ENCODE measurements around the gene LINGO1.

The LINGO1 gene

GRCh38 chr15:77649610-77650009 lies 16.9 kb upstream of the LINGO1 start:
- H2BK120ac ChIP-seq (ENCODE audit: low read depth, low read length): no peak overlapping the region
- H3K4me3 ChIP-seq (ENCODE audit: low read length in 2 of 2): no peak overlapping the region
- no peak overlapping the region for H4K91ac ChIP-seq (ENCODE audit: low read depth, low read length, poor library complexity)
- H3K4me1 ChIP-seq (ENCODE audit: control insufficient read depth in 2 of 2, insufficient read depth in 1 of 2, low read depth in 1 of 2, low read length in 2 of 2): peaks cover 3% of the 10 kb centered on the region in 2 donors
- H3K27ac ChIP-seq (replicated peaks; ENCODE audit: low read length): no peak overlapping the region
- H3K18ac ChIP-seq (ENCODE audit: low read length): no peak overlapping the region
- H3K14ac ChIP-seq (ENCODE audit: low read length): no peak overlapping the region
- no peaks in the 10 kb centered on the region for H3K36me3 ChIP-seq (replicated peaks in 1 of 2; ENCODE audit: control insufficient read depth in 2 of 2, insufficient read depth in 2 of 2, low read length in 2 of 2)
- peak overlapping the region; percentile 15 for H2AK5ac ChIP-seq (ENCODE audit: low read depth, low read length)
- no CpG with 5 or more reads among the region's 3 CpGs for WGBS, 2 donors (ENCODE audit: extremely low coverage in 2 of 2, insufficient read length in 2 of 2, insufficient replicate concordance in 1 of 2)
- no peak overlapping the region for H3K4ac ChIP-seq (ENCODE audit: low read length)
- no peak overlapping the region for H2AFZ ChIP-seq (ENCODE audit: low read length)
- peaks cover 0 to 33% (median 0%) of the 10 kb centered on the region in 3 experiments for H3K27me3 ChIP-seq (ENCODE audit: control insufficient read depth in 3 of 3, insufficient read depth in 3 of 3, low read depth in 1 of 3, low read length in 3 of 3)
- peaks cover 0 to 1% of the 10 kb centered on the region in 2 donors for H3K9me3 ChIP-seq (replicated peaks in 1 of 2; ENCODE audit: control insufficient read depth in 2 of 2, insufficient read depth in 1 of 2, low read depth in 1 of 2, low read length in 2 of 2)
- no peak overlapping the region for H2BK12ac ChIP-seq (ENCODE audit: low read length)
- peak overlapping the region; percentile 42 for H2BK15ac ChIP-seq (ENCODE audit: low read length)
- DNase-seq (ENCODE audit: low spot score): no peak
- H4K8ac ChIP-seq (ENCODE audit: low read depth, low read length): no peak overlapping the region
- no peak overlapping the region for H3K23ac ChIP-seq (ENCODE audit: low read depth, low read length, poor library complexity)
- no peaks in the 10 kb centered on the region for H3K79me1 ChIP-seq (ENCODE audit: low read depth, low read length)
- H3K9ac ChIP-seq (ENCODE audit: low read depth, low read length, poor library complexity): no peak overlapping the region
- no peak overlapping the region for H3K4me2 ChIP-seq (ENCODE audit: insufficient read depth, low read length, poor library complexity, severe bottlenecking)
- H2BK5ac ChIP-seq (ENCODE audit: low read length): no peak overlapping the region

GRCh38 chr15:77649017-77649416 lies 16.3 kb upstream of the LINGO1 start:
- no peak overlapping the region for H2AK5ac ChIP-seq (ENCODE audit: low read depth, low read length)
- no CpG with 5 or more reads among the region's 6 CpGs for whole genome bisulfite sequencing, 2 donors (ENCODE audit: extremely low coverage in 2 of 2, insufficient read length in 2 of 2, insufficient replicate concordance in 1 of 2)
- no peak overlapping the region for H3K14ac ChIP-seq (ENCODE audit: low read length)
- H3K79me1 ChIP-seq (ENCODE audit: low read depth, low read length): no peaks in the 10 kb centered on the region
- no peaks in the 10 kb centered on the region for H3K36me3 ChIP-seq (replicated peaks in 1 of 2; ENCODE audit: control insufficient read depth in 2 of 2, insufficient read depth in 2 of 2, low read length in 2 of 2)
- H3K27ac ChIP-seq (replicated peaks; ENCODE audit: low read length): no peak overlapping the region
- H2BK120ac ChIP-seq (ENCODE audit: low read depth, low read length): no peak overlapping the region
- H3K27me3 ChIP-seq (ENCODE audit: control insufficient read depth in 3 of 3, insufficient read depth in 3 of 3, low read depth in 1 of 3, low read length in 3 of 3): peaks cover 0 to 33% (median 0%) of the 10 kb centered on the region in 3 experiments
- no peak overlapping the region for H4K8ac ChIP-seq (ENCODE audit: low read depth, low read length)
- no peak overlapping the region for H2BK5ac ChIP-seq (ENCODE audit: low read length)
- H4K91ac ChIP-seq (ENCODE audit: low read depth, low read length, poor library complexity): no peak overlapping the region
- H3K4me1 ChIP-seq (ENCODE audit: control insufficient read depth in 2 of 2, insufficient read depth in 1 of 2, low read depth in 1 of 2, low read length in 2 of 2): peaks cover 3% of the 10 kb centered on the region in 2 donors
- H2BK12ac ChIP-seq (ENCODE audit: low read length): no peak overlapping the region
- H3K23ac ChIP-seq (ENCODE audit: low read depth, low read length, poor library complexity): no peak overlapping the region
- H2AFZ ChIP-seq (ENCODE audit: low read length): no peak overlapping the region
- no peak overlapping the region for H2BK15ac ChIP-seq (ENCODE audit: low read length)
- H3K4ac ChIP-seq (ENCODE audit: low read length): no peak overlapping the region
- no peak overlapping the region for H3K4me2 ChIP-seq (ENCODE audit: insufficient read depth, low read length, poor library complexity, severe bottlenecking)
- H3K4me3 ChIP-seq (ENCODE audit: low read length in 2 of 2): no peak overlapping the region
- no peak for DNase-seq (ENCODE audit: low spot score)
- no peak overlapping the region for H3K18ac ChIP-seq (ENCODE audit: low read length)
- H3K9me3 ChIP-seq (replicated peaks in 1 of 2; ENCODE audit: control insufficient read depth in 2 of 2, insufficient read depth in 1 of 2, low read depth in 1 of 2, low read length in 2 of 2): peaks cover 0 to 1% of the 10 kb centered on the region in 2 donors
- H3K9ac ChIP-seq (ENCODE audit: low read depth, low read length, poor library complexity): no peak overlapping the region

GRCh38 chr15:77647961-77648360 lies 15.2 kb upstream of the LINGO1 start:
- Histone ChIP-seq H2AFZ (ENCODE audit: low read length) (no peak overlapping the region), H3K14ac (ENCODE audit: low read length) (no peak overlapping the region), H3K27ac (replicated peaks; ENCODE audit: low read length) (no peak overlapping the region), H2BK12ac (ENCODE audit: low read length) (no peak overlapping the region), H3K4me1 (ENCODE audit: control insufficient read depth in 2 of 2, insufficient read depth in 1 of 2, low read depth in 1 of 2, low read length in 2 of 2) (peaks cover 3% of the 10 kb centered on the region in 2 donors), H3K4ac (ENCODE audit: low read length) (no peak overlapping the region), H2BK120ac (ENCODE audit: low read depth, low read length) (no peak overlapping the region), H3K4me2 (ENCODE audit: insufficient read depth, low read length, poor library complexity, severe bottlenecking) (no peak overlapping the region), H3K23ac (ENCODE audit: low read depth, low read length, poor library complexity) (no peak overlapping the region), H2BK15ac (ENCODE audit: low read length) (no peak overlapping the region), H2BK5ac (ENCODE audit: low read length) (no peak overlapping the region), H4K8ac (ENCODE audit: low read depth, low read length) (no peak overlapping the region), H4K91ac (ENCODE audit: low read depth, low read length, poor library complexity) (no peak overlapping the region), H2AK5ac (ENCODE audit: low read depth, low read length) (no peak overlapping the region), H3K9ac (ENCODE audit: low read depth, low read length, poor library complexity) (no peak overlapping the region), H3K18ac (ENCODE audit: low read length) (no peak overlapping the region), H3K36me3 (replicated peaks in 1 of 2; ENCODE audit: control insufficient read depth in 2 of 2, insufficient read depth in 2 of 2, low read length in 2 of 2) (no peaks in the 10 kb centered on the region), H3K79me1 (ENCODE audit: low read depth, low read length) (no peaks in the 10 kb centered on the region), H3K4me3 (ENCODE audit: low read length in 2 of 2) (no peak overlapping the region), H3K27me3 (ENCODE audit: control insufficient read depth in 3 of 3, insufficient read depth in 3 of 3, low read depth in 1 of 3, low read length in 3 of 3) (peaks cover 0 to 41% (median 0%) of the 10 kb centered on the region in 3 experiments), H3K9me3 (replicated peaks in 1 of 2; ENCODE audit: control insufficient read depth in 2 of 2, insufficient read depth in 1 of 2, low read depth in 1 of 2, low read length in 2 of 2) (peaks cover 0 to 1% of the 10 kb centered on the region in 2 donors)
- no peak for DNase-seq (ENCODE audit: low spot score)
- no CpG with 5 or more reads among the region's 4 CpGs for WGBS, 2 donors (ENCODE audit: extremely low coverage in 2 of 2, insufficient read length in 2 of 2, insufficient replicate concordance in 1 of 2)

GRCh38 chr15:77646104-77646694 lies 13.5 kb upstream of the LINGO1 start:
- Histone ChIP-seq H3K9me3 (replicated peaks in 1 of 2; ENCODE audit: control insufficient read depth in 2 of 2, insufficient read depth in 1 of 2, low read depth in 1 of 2, low read length in 2 of 2) (peaks cover 0 to 1% of the 10 kb centered on the region in 2 donors), H2AFZ (ENCODE audit: low read length) (no peak overlapping the region), H3K4me2 (ENCODE audit: insufficient read depth, low read length, poor library complexity, severe bottlenecking) (no peak overlapping the region), H3K27ac (replicated peaks; ENCODE audit: low read length) (no peak overlapping the region), H2BK120ac (ENCODE audit: low read depth, low read length) (no peak overlapping the region), H2AK5ac (ENCODE audit: low read depth, low read length) (peak overlapping the region; percentile 5), H2BK5ac (ENCODE audit: low read length) (no peak overlapping the region), H3K9ac (ENCODE audit: low read depth, low read length, poor library complexity) (no peak overlapping the region), H4K8ac (ENCODE audit: low read depth, low read length) (no peak overlapping the region), H3K23ac (ENCODE audit: low read depth, low read length, poor library complexity) (no peak overlapping the region), H3K4me1 (ENCODE audit: control insufficient read depth in 2 of 2, insufficient read depth in 1 of 2, low read depth in 1 of 2, low read length in 2 of 2) (peaks cover 3% of the 10 kb centered on the region in 2 donors), H3K27me3 (ENCODE audit: control insufficient read depth in 3 of 3, insufficient read depth in 3 of 3, low read depth in 1 of 3, low read length in 3 of 3) (peaks cover 0 to 52% (median 0%) of the 10 kb centered on the region in 3 experiments), H3K36me3 (replicated peaks in 1 of 2; ENCODE audit: control insufficient read depth in 2 of 2, insufficient read depth in 2 of 2, low read length in 2 of 2) (no peaks in the 10 kb centered on the region), H3K18ac (ENCODE audit: low read length) (no peak overlapping the region), H2BK15ac (ENCODE audit: low read length) (no peak overlapping the region), H3K14ac (ENCODE audit: low read length) (no peak overlapping the region), H4K91ac (ENCODE audit: low read depth, low read length, poor library complexity) (no peak overlapping the region), H3K79me1 (ENCODE audit: low read depth, low read length) (no peaks in the 10 kb centered on the region), H3K4me3 (ENCODE audit: low read length in 2 of 2) (no peak overlapping the region), H3K4ac (ENCODE audit: low read length) (no peak overlapping the region), H2BK12ac (ENCODE audit: low read length) (no peak overlapping the region)
- no CpG with 5 or more reads among the region's 8 CpGs for WGBS, 2 donors (ENCODE audit: extremely low coverage in 2 of 2, insufficient read length in 2 of 2, insufficient replicate concordance in 1 of 2)
- DNase-seq (ENCODE audit: low spot score): no peak

All from neuronal stem cell (in vitro differentiated cells).